ENCODE results near the gene PHPT1. TPM values are rescaled to one million over a fixed set of nuclear protein-coding genes. Genes with fewer than 3 reads are reported as not detected.

Gene PHPT1
- total RNA-seq, 4 donors from 2014 or later: 98.8 to 204 (median 152) TPM

- Histone ChIP-seq H3K4me3 (peak overlapping the region; percentile 73 to 86 (median 82)), H3K27me3 (peaks cover 11 to 21% (median 14%) of the 10 kb centered on the region in 3 donors), H3K9me3 (no peaks in the 10 kb centered on the region), H3K36me3 (peaks cover 0 to 12% of the 10 kb centered on the region in 2 donors), H3K27ac (peak overlapping the region; percentile 89 to 97 (median 92)), H3K4me1 (peaks cover 27 to 52% of the 10 kb centered on the region in 2 donors)
- ATAC-seq (no peak), DNase-seq (no peak)
- in situ Hi-C loops (cut with MboI; ENCODE audit: low sequenced_read_pairs in 4 of 4) (no loop called here), intact Hi-C loops (cut with DNase I; ENCODE audit: low total_unique reads) (loop anchor here (5.0 kb wide), 4 partner anchors 55 to 180 kb away; partner anchors contain the start of genes ABCA2, PAXX and TMEM141)
- TF ChIP-seq POLR2A (IDR thresholded peaks at IDR 0.05) (no peak), CTCF (IDR thresholded peaks at IDR 0.05 in 4 of 5, conservative IDR thresholded peaks at IDR 0.05 in 1 of 5) (no peak)
Measured at GRCh38 chr9:136847088-136847825, 2.0 kb upstream of the PHPT1 start.

- in situ Hi-C loops (cut with MboI; ENCODE audit: low sequenced_read_pairs in 4 of 4): no loop called here
- DNase-seq (peak; percentile 73 to 87), ATAC-seq (peak; percentile 21 to 25)
- Histone ChIP-seq H3K36me3 (peaks cover 0 to 12% of the 10 kb centered on the region in 2 donors), H3K4me1 (peaks cover 27 to 46% of the 10 kb centered on the region in 2 donors), H3K27ac (peak overlapping the region; percentile 89 to 97 (median 92)), H3K4me3 (peak overlapping the region; percentile 73 to 86 (median 82)), H3K27me3 (peaks cover 11 to 21% (median 14%) of the 10 kb centered on the region in 3 donors), H3K9me3 (no peaks in the 10 kb centered on the region)
- intact Hi-C loops (cut with DNase I; ENCODE audit: low total_unique reads): loop anchor here (2.0 to 5.0 kb wide), 6 partner anchors 41 to 179 kb away; partner anchors contain the start of genes ABCA2, C8G, FBXW5 and PAXX
- no peak for TF ChIP-seq CTCF (IDR thresholded peaks at IDR 0.05 in 4 of 5, conservative IDR thresholded peaks at IDR 0.05 in 1 of 5)
- TF ChIP-seq POLR2A (IDR thresholded peaks at IDR 0.05): peak; percentile 73 to 85
Measured at GRCh38 chr9:136847826-136848392, 1.3 kb upstream of the PHPT1 start.

- intact Hi-C loops (cut with DNase I; ENCODE audit: low total_unique reads): loop anchor here (1.0 to 5.0 kb wide), 8 partner anchors 18 to 179 kb away; partner anchors contain the start of genes ABCA2, C8G, EDF1 and FBXW5
- H3K27ac ChIP-seq: peak overlapping the region; percentile 89 to 97 (median 92)
- DNase-seq (no peak), ATAC-seq (peak; percentile 22 to 36)
- H3K27me3 ChIP-seq: peaks cover 11 to 21% (median 12%) of the 10 kb centered on the region in 3 donors
- in situ Hi-C loops (cut with MboI; ENCODE audit: low sequenced_read_pairs in 4 of 4): no loop called here
- H3K36me3 ChIP-seq: peaks cover 0 to 12% of the 10 kb centered on the region in 2 donors
- no peak for TF ChIP-seq POLR2A (IDR thresholded peaks at IDR 0.05)
- no peak for TF ChIP-seq CTCF (IDR thresholded peaks at IDR 0.05 in 4 of 5, conservative IDR thresholded peaks at IDR 0.05 in 1 of 5)
- peaks cover 22 to 40% of the 10 kb centered on the region in 2 donors for H3K4me1 ChIP-seq
- H3K9me3 ChIP-seq: no peaks in the 10 kb centered on the region
- H3K4me3 ChIP-seq: peak overlapping the region; percentile 73 to 86 (median 82)
Measured at GRCh38 chr9:136848393-136849037, 694 bp upstream of the PHPT1 start.

GRCh38 chr9:136849960-136850865, 1.0 kb downstream of the PHPT1 start:
- H3K36me3 ChIP-seq: peaks cover 0 to 12% of the 10 kb centered on the region in 2 donors
- in situ Hi-C loops (cut with MboI; ENCODE audit: low sequenced_read_pairs in 4 of 4): no loop called here
- peaks cover 3 to 15% (median 11%) of the 10 kb centered on the region in 3 donors for H3K27me3 ChIP-seq
- peak in 1 of 2 donors; percentile 61 for DNase-seq
- no peak for ATAC-seq
- peaks cover 20 to 31% of the 10 kb centered on the region in 2 donors for H3K4me1 ChIP-seq
- intact Hi-C loops (cut with DNase I; ENCODE audit: low total_unique reads): loop anchor here (1.0 to 5.0 kb wide), 8 partner anchors 16 to 177 kb away; partner anchors contain the start of genes ABCA2, C8G, EDF1 and FBXW5
- H3K4me3 ChIP-seq: peak overlapping the region; percentile 67 to 86 (median 78)
- H3K27ac ChIP-seq: peak overlapping the region; percentile 89 to 97 (median 92)
- no peaks in the 10 kb centered on the region for H3K9me3 ChIP-seq
- TF ChIP-seq POLR2A (IDR thresholded peaks at IDR 0.05) (no peak), CTCF (IDR thresholded peaks at IDR 0.05 in 4 of 5, conservative IDR thresholded peaks at IDR 0.05 in 1 of 5) (no peak)

All from gastrocnemius medialis (tissue), 4 donors.